ENCODE data around the gene PRR12. TPM values are rescaled to one million over a fixed set of nuclear protein-coding genes. Genes with fewer than 3 reads are reported as not detected.

The PRR12 gene
- total and polyA plus RNA-seq, 2 donors (not counting 3 experiments of a cell fraction or from before 2014, with no cell fraction given) = 1.9 to 37.0 TPM

DNA sequence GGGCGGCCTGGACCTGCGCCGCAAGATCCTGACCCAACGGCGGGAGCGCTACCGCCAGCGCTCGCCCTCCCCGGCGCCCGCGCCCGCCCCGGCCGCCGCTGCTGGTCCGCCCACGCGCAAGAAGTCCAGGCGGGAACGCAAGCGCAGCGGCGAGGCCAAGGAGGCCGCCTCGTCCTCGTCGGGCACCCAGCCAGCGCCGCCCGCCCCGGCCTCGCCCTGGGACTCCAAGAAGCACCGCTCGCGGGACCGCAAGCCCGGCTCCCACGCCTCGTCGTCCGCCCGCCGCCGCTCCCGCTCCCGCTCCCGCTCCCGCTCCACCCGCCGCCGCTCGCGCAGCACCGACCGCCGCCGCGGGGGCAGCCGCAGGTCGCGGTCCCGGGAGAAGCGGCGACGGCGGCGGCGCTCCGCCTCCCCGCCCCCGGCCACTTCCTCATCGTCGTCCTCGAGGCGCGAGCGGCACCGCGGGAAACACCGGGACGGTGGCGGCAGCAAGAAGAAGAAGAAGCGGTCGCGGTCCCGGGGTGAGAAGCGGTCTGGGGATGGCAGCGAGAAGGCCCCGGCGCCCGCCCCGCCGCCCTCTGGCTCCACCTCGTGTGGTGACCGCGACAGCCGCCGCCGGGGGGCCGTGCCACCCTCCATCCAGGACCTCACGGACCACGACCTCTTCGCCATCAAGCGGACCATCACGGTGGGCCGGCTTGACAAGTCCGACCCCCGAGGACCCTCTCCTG, 61.0 kb downstream of the PRR12 start:
- Histone ChIP-seq H2AFZ (ENCODE audit: low read depth, low read length) (no peak overlapping the region), H3K27me3 (ENCODE audit: control insufficient read depth in 2 of 2, insufficient read depth in 2 of 2, low read length in 2 of 2) (no peaks in the 10 kb centered on the region), H3K9me3 (replicated peaks; ENCODE audit: control insufficient read depth, insufficient read depth, low read length) (no peaks in the 10 kb centered on the region), H3K9ac (replicated peaks; ENCODE audit: extremely low read depth, insufficient read depth, low read length) (no peak overlapping the region), H3K4me2 (ENCODE audit: insufficient read depth, low read length) (no peak overlapping the region), H3K4me1 (ENCODE audit: control insufficient read depth, extremely low read depth, insufficient read depth, low read length) (no peaks in the 10 kb centered on the region), H3K9me1 (replicated peaks; ENCODE audit: control insufficient read depth, extremely low read depth, insufficient read depth, low read length) (no peaks in the 10 kb centered on the region), H3K36me3 (ENCODE audit: control insufficient read depth in 2 of 2, extremely low read depth in 1 of 2, insufficient read depth in 2 of 2, low read length in 2 of 2) (peaks cover 14 to 56% of the 10 kb centered on the region in 2 experiments), H3K27ac (ENCODE audit: insufficient read depth, low read depth, low read length) (no peak overlapping the region), H4K20me1 (replicated peaks; ENCODE audit: control insufficient read depth, extremely low read depth, insufficient read depth, low read length) (no peaks in the 10 kb centered on the region), H3K79me2 (ENCODE audit: control insufficient read depth, insufficient read depth, low read length) (peaks cover 7% of the 10 kb centered on the region), H3K4me3 (replicated peaks in 1 of 3; ENCODE audit: insufficient read depth in 1 of 3, low read depth in 1 of 3, low read length in 3 of 3) (no peak overlapping the region)
- intact Hi-C loops (cut with micrococcal nuclease) (no loop called here), dilution Hi-C loops (cut with MboI; ENCODE audit: extremely low pct_ligation_motif_present, low sequenced_read_pairs) (no loop called here)
- no TSS peak for BruUV-seq (replicated peaks)
- no peak for FAIRE-seq
- ChIA-PET CTCF (no interaction called here), POLR2A (no interaction called here)
- TF ChIP-seq MYC (IDR thresholded peaks at IDR 0.05; ENCODE audit: low read depth, low read length) (no peak), POLR2A (IDR thresholded peaks at IDR 0.05; ENCODE audit: low read depth, low read length) (no peak), JUN (IDR thresholded peaks at IDR 0.05; ENCODE audit: borderline replicate concordance, insufficient read depth, insufficient read length, low read depth) (no peak), EZH2 (IDR thresholded peaks at IDR 0.05; ENCODE audit: borderline replicate concordance, low read depth, low read length, severe bottlenecking) (no peak), GATA2 (IDR thresholded peaks at IDR 0.05; ENCODE audit: insufficient read depth, insufficient read length, low read depth, low read length) (no peak)
- DNase-seq (ENCODE audit: low read depth, low spot score) = no peak

GRCh38 chr19:49652551-49653465, 61.8 kb downstream of the PRR12 start:
- BruUV-seq (replicated peaks) = no TSS peak
- TF ChIP-seq JUN (IDR thresholded peaks at IDR 0.05; ENCODE audit: borderline replicate concordance, insufficient read depth, insufficient read length, low read depth) (no peak), FOS (IDR thresholded peaks at IDR 0.05; ENCODE audit: borderline replicate concordance, insufficient read depth, low read length) (no peak), EZH2 (IDR thresholded peaks at IDR 0.05; ENCODE audit: borderline replicate concordance, low read depth, low read length, severe bottlenecking) (no peak), MYC (IDR thresholded peaks at IDR 0.05; ENCODE audit: low read depth, low read length) (no peak), CTCF (IDR thresholded peaks at IDR 0.05; ENCODE audit: extremely low read depth in 1 of 2, insufficient read depth in 1 of 2, low read depth in 1 of 2, low read length in 2 of 2) (no peak), POLR2A (IDR thresholded peaks at IDR 0.05; ENCODE audit: low read depth, low read length) (no peak), MAX (IDR thresholded peaks at IDR 0.05; ENCODE audit: insufficient read depth, insufficient read length) (no peak), GATA2 (IDR thresholded peaks at IDR 0.05; ENCODE audit: insufficient read depth, insufficient read length, low read depth, low read length) (no peak), POLR2AphosphoS5 (IDR thresholded peaks at IDR 0.05; ENCODE audit: insufficient read depth, low read depth, low read length) (no peak)
- H2AFZ ChIP-seq (ENCODE audit: low read depth, low read length) = no peak overlapping the region
- ChIA-PET POLR2A (no interaction called here), CTCF (no interaction called here)
- no peaks in the 10 kb centered on the region for H3K9me1 ChIP-seq (replicated peaks; ENCODE audit: control insufficient read depth, extremely low read depth, insufficient read depth, low read length)
- no peaks in the 10 kb centered on the region for H3K9me3 ChIP-seq (replicated peaks; ENCODE audit: control insufficient read depth, insufficient read depth, low read length)
- peaks cover 15 to 58% of the 10 kb centered on the region in 2 experiments for H3K36me3 ChIP-seq (ENCODE audit: control insufficient read depth in 2 of 2, extremely low read depth in 1 of 2, insufficient read depth in 2 of 2, low read length in 2 of 2)
- intact Hi-C loops (cut with micrococcal nuclease) = no loop called here
- H4K20me1 ChIP-seq (replicated peaks; ENCODE audit: control insufficient read depth, extremely low read depth, insufficient read depth, low read length) = no peaks in the 10 kb centered on the region
- dilution Hi-C loops (cut with MboI; ENCODE audit: extremely low pct_ligation_motif_present, low sequenced_read_pairs) = no loop called here
- peaks cover 3% of the 10 kb centered on the region for H3K79me2 ChIP-seq (ENCODE audit: control insufficient read depth, insufficient read depth, low read length)
- no peak overlapping the region for H3K27ac ChIP-seq (ENCODE audit: insufficient read depth, low read depth, low read length)
- DNase-seq (ENCODE audit: low read depth, low spot score) = no peak
- FAIRE-seq = no peak
- no peaks in the 10 kb centered on the region for H3K4me1 ChIP-seq (ENCODE audit: control insufficient read depth, extremely low read depth, insufficient read depth, low read length)
- H3K9ac ChIP-seq (replicated peaks; ENCODE audit: extremely low read depth, insufficient read depth, low read length) = no peak overlapping the region
- no peak overlapping the region for H3K4me2 ChIP-seq (ENCODE audit: insufficient read depth, low read length)
- no peaks in the 10 kb centered on the region for H3K27me3 ChIP-seq (ENCODE audit: control insufficient read depth in 2 of 2, insufficient read depth in 2 of 2, low read length in 2 of 2)
- H3K4me3 ChIP-seq (replicated peaks in 1 of 3; ENCODE audit: insufficient read depth in 1 of 3, low read depth in 1 of 3, low read length in 3 of 3) = no peak overlapping the region
